LHCN-M2 (cell line): ENCODE results near the gene PRDX4. TPM values are rescaled to one million over a fixed set of nuclear protein-coding genes. Genes with fewer than 3 reads are reported as not detected.
"Not testable (repeated sequence)": the region's sequence is repeated elsewhere in the genome, so short reads cannot be mapped to it uniquely, and the experiment has no call there.

Source experiments
- DNase-seq: peaks from one replicate; pipeline ENCODE4 v3.0.0-alpha.2; 2012; ENCODE audit warnings: low read depth
- polyA plus RNA-seq: library from polyadenylated mRNA; unstranded; fragments of >200 nt; gene quantifications from one replicate; pipeline ENCODE4 v1.2.1, GENCODE V29; 2012; ENCODE audit warnings: missing spikeins
- total RNA-seq: library from RNA; depleted of rRNA; stranded (reverse); fragments of >200 nt; gene quantifications from 2 replicates; pipeline ENCODE4 v1.2.3, GENCODE V29; 2014; rRNA removed

PRDX4 gene
- total RNA-seq, result 226 and 239 TPM in 2 replicates
- polyA plus RNA-seq, result 131 TPM

GRCh38 chrX:23667239-23668177 is at the start of gene PRDX4:
PRDX4 (plus strand) TSS chrX:23667493; CDS start chrX:23667571, 78 bp downstream.
- DNase-seq, result peak; percentile 83

GRCh38 chrX:23621621-23622265 is 45.5 kb upstream of the PRDX4 start:
- DNase-seq, result no peak

GRCh38 chrX:23623797-23624196 is 43.5 kb upstream of the PRDX4 start:
- no peak for DNase-seq

GRCh38 chrX:23626651-23627050 is 40.6 kb upstream of the PRDX4 start:
- DNase-seq, result no peak

GRCh38 chrX:23628131-23628530 is 39.2 kb upstream of the PRDX4 start:
- DNase-seq, result no peak

- no peak for DNase-seq
Measured at GRCh38 chrX:23631136-23631535, 36.2 kb upstream of the PRDX4 start.

- DNase-seq, result no peak
Measured at GRCh38 chrX:23633834-23634580, 33.3 kb upstream of the PRDX4 start.

- no peak for DNase-seq
Measured at GRCh38 chrX:23637187-23637586, 30.1 kb upstream of the PRDX4 start.

GRCh38 chrX:23643020-23643419 is 24.3 kb upstream of the PRDX4 start:
- no peak for DNase-seq

- no peak for DNase-seq
Measured at GRCh38 chrX:23644744-23645143, 22.5 kb upstream of the PRDX4 start.

- peak; percentile 19 for DNase-seq
Measured at GRCh38 chrX:23656091-23656490, 11.2 kb upstream of the PRDX4 start.

- peak; percentile 35 for DNase-seq
Measured at GRCh38 chrX:23656684-23657083, 10.6 kb upstream of the PRDX4 start.

GRCh38 chrX:23659339-23659738 is 8.0 kb upstream of the PRDX4 start:
- no peak for DNase-seq

- not testable (repeated sequence) for DNase-seq
Measured at GRCh38 chrX:23660083-23660765, 7.1 kb upstream of the PRDX4 start.

GRCh38 chrX:23660766-23661132 is 6.5 kb upstream of the PRDX4 start:
- no peak for DNase-seq

- peak; percentile 45 for DNase-seq
Measured at GRCh38 chrX:23661671-23662070, 5.6 kb upstream of the PRDX4 start.

GRCh38 chrX:23662187-23662586 is 5.1 kb upstream of the PRDX4 start:
- DNase-seq, result no peak

GRCh38 chrX:23662853-23663252 is 4.4 kb upstream of the PRDX4 start:
- no peak for DNase-seq

GRCh38 chrX:23664496-23664895 is 2.8 kb upstream of the PRDX4 start:
- DNase-seq, result no peak

- no peak for DNase-seq
Measured at GRCh38 chrX:23666282-23666681, 1.0 kb upstream of the PRDX4 start.

GRCh38 chrX:23668335-23668734 is 1.0 kb downstream of the PRDX4 start:
- no peak for DNase-seq

GRCh38 chrX:23670528-23670927 is 3.2 kb downstream of the PRDX4 start:
- no peak for DNase-seq
